ENCODE results near the gene ATXN1. TPM values are rescaled to one million over a fixed set of nuclear protein-coding genes. Genes with fewer than 3 reads are reported as not detected.

The ATXN1 gene
- total RNA-seq, 1 experiment from 2014 or later: 8.1 TPM

DNA sequence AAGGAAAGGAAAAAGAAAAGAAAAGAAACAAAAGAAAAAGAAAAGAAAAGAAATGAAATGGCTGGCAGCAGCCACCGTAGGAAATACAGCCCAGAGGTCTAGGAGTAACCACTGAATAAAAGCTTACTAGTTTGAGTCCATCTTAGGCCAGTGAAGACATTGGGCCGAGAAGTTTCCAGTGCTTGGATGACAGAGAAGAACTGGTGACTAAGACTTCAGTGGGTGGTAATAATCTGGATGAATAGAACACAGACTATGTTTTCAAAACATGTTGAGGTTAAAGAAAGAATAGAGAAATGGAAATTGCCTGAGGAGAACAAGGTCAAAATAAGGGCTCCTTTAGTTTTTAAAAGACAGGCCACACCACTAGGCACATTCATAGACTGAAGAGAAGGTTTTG, 198.8 kb downstream of the ATXN1 start:
- H3K27ac Mint-ChIP-seq: no peak overlapping the region
- ATAC-seq (no peak), DNase-seq (ENCODE audit: low spot score) (no peak)
- no peak overlapping the region for H3K4me3 Mint-ChIP-seq
- ChIA-PET CTCF (no interaction called here), POLR2A (no interaction called here)
- 0 out of 2 replicates have a peak, but pooled peaks cover 3% of the 10 kb centered on the region for H3K4me1 Mint-ChIP-seq
- no peaks in the 10 kb centered on the region for H3K27me3 Mint-ChIP-seq (ENCODE audit: low read depth)
- TF ChIP-seq GRHL2 (CRISPR knock-in tag; IDR thresholded peaks at IDR 0.05; ENCODE audit: insufficient replicate concordance, severe bottlenecking) (no peak), SOX15 (CRISPR knock-in tag; IDR thresholded peaks at IDR 0.05) (no peak), ZNF263 (CRISPR knock-in tag; IDR thresholded peaks at IDR 0.05; ENCODE audit: low read depth) (no peak)
- TF ChIP-seq, protein P1, sequence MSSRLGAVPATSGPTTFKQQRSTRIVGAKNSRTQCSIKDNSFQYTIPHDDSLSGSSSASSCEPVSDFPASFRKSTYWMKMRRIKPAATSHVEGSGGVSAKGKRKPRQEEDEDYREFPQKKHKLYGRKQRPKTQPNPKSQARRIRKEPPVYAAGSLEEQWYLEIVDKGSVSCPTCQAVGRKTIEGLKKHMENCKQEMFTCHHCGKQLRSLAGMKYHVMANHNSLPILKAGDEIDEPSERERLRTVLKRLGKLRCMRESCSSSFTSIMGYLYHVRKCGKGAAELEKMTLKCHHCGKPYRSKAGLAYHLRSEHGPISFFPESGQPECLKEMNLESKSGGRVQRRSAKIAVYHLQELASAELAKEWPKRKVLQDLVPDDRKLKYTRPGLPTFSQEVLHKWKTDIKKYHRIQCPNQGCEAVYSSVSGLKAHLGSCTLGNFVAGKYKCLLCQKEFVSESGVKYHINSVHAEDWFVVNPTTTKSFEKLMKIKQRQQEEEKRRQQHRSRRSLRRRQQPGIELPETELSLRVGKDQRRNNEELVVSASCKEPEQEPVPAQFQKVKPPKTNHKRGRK (CRISPR knock-in tag; IDR thresholded peaks at IDR 0.05; ENCODE audit: borderline replicate concordance): no peak
- H3K36me3 Mint-ChIP-seq: no peaks in the 10 kb centered on the region
- H3K9me3 Mint-ChIP-seq: no peaks in the 10 kb centered on the region

GRCh38 chr6:16559071-16559470, 202.2 kb downstream of the ATXN1 start:
- no peak overlapping the region for H3K27ac Mint-ChIP-seq
- H3K9me3 Mint-ChIP-seq: no peaks in the 10 kb centered on the region
- no peaks in the 10 kb centered on the region for H3K27me3 Mint-ChIP-seq (ENCODE audit: low read depth)
- ATAC-seq (no peak), DNase-seq (ENCODE audit: low spot score) (no peak)
- no peaks in the 10 kb centered on the region for H3K36me3 Mint-ChIP-seq
- H3K4me3 Mint-ChIP-seq: no peak overlapping the region
- ChIA-PET CTCF (no interaction called here), POLR2A (no interaction called here)
- H3K4me1 Mint-ChIP-seq: 0 out of 2 replicates have a peak, but pooled peaks cover 3% of the 10 kb centered on the region
- no peak for TF ChIP-seq TEAD4 (CRISPR knock-in tag; IDR thresholded peaks at IDR 0.05)
- no peak for TF ChIP-seq ERG (CRISPR knock-in tag; IDR thresholded peaks at IDR 0.05)
- TF ChIP-seq, protein P2, sequence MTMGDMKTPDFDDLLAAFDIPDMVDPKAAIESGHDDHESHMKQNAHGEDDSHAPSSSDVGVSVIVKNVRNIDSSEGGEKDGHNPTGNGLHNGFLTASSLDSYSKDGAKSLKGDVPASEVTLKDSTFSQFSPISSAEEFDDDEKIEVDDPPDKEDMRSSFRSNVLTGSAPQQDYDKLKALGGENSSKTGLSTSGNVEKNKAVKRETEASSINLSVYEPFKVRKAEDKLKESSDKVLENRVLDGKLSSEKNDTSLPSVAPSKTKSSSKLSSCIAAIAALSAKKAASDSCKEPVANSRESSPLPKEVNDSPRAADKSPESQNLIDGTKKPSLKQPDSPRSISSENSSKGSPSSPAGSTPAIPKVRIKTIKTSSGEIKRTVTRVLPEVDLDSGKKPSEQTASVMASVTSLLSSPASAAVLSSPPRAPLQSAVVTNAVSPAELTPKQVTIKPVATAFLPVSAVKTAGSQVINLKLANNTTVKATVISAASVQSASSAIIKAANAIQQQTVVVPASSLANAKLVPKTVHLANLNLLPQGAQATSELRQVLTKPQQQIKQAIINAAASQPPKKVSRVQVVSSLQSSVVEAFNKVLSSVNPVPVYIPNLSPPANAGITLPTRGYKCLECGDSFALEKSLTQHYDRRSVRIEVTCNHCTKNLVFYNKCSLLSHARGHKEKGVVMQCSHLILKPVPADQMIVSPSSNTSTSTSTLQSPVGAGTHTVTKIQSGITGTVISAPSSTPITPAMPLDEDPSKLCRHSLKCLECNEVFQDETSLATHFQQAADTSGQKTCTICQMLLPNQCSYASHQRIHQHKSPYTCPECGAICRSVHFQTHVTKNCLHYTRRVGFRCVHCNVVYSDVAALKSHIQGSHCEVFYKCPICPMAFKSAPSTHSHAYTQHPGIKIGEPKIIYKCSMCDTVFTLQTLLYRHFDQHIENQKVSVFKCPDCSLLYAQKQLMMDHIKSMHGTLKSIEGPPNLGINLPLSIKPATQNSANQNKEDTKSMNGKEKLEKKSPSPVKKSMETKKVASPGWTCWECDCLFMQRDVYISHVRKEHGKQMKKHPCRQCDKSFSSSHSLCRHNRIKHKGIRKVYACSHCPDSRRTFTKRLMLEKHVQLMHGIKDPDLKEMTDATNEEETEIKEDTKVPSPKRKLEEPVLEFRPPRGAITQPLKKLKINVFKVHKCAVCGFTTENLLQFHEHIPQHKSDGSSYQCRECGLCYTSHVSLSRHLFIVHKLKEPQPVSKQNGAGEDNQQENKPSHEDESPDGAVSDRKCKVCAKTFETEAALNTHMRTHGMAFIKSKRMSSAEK (CRISPR knock-in tag; IDR thresholded peaks at IDR 0.05; ENCODE audit: borderline replicate concordance): no peak
- no peak for TF ChIP-seq ESRRA (CRISPR knock-in tag; IDR thresholded peaks at IDR 0.05; ENCODE audit: borderline replicate concordance)
- no peak for TF ChIP-seq ARID4B (CRISPR knock-in tag; IDR thresholded peaks at IDR 0.05; ENCODE audit: borderline replicate concordance)
- TF ChIP-seq STAT6 (CRISPR knock-in tag; conservative IDR thresholded peaks at IDR 0.05; ENCODE audit: low read depth): no peak
- TF ChIP-seq ZNF219 (CRISPR knock-in tag; IDR thresholded peaks at IDR 0.05; ENCODE audit: borderline replicate concordance): no peak
- no peak for TF ChIP-seq NFYB (CRISPR knock-in tag; conservative IDR thresholded peaks at IDR 0.05; ENCODE audit: low read depth)
- TF ChIP-seq, protein P3, sequence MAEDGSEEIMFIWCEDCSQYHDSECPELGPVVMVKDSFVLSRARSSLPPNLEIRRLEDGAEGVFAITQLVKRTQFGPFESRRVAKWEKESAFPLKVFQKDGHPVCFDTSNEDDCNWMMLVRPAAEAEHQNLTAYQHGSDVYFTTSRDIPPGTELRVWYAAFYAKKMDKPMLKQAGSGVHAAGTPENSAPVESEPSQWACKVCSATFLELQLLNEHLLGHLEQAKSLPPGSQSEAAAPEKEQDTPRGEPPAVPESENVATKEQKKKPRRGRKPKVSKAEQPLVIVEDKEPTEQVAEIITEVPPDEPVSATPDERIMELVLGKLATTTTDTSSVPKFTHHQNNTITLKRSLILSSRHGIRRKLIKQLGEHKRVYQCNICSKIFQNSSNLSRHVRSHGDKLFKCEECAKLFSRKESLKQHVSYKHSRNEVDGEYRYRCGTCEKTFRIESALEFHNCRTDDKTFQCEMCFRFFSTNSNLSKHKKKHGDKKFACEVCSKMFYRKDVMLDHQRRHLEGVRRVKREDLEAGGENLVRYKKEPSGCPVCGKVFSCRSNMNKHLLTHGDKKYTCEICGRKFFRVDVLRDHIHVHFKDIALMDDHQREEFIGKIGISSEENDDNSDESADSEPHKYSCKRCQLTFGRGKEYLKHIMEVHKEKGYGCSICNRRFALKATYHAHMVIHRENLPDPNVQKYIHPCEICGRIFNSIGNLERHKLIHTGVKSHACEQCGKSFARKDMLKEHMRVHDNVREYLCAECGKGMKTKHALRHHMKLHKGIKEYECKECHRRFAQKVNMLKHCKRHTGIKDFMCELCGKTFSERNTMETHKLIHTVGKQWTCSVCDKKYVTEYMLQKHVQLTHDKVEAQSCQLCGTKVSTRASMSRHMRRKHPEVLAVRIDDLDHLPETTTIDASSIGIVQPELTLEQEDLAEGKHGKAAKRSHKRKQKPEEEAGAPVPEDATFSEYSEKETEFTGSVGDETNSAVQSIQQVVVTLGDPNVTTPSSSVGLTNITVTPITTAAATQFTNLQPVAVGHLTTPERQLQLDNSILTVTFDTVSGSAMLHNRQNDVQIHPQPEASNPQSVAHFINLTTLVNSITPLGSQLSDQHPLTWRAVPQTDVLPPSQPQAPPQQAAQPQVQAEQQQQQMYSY (CRISPR knock-in tag; IDR thresholded peaks at IDR 0.05): no peak
- no peak for TF ChIP-seq ATF1 (CRISPR knock-in tag; IDR thresholded peaks at IDR 0.05)
- TF ChIP-seq FOXJ3 (CRISPR knock-in tag; IDR thresholded peaks at IDR 0.05; ENCODE audit: borderline replicate concordance): no peak
- TF ChIP-seq MYBL2 (CRISPR knock-in tag; IDR thresholded peaks at IDR 0.05): no peak
- no peak for TF ChIP-seq ZNF423 (CRISPR knock-in tag; IDR thresholded peaks at IDR 0.05)

All from WTC11 (cell line).